ENCODE measurements around the gene TTLL1.

DNA sequence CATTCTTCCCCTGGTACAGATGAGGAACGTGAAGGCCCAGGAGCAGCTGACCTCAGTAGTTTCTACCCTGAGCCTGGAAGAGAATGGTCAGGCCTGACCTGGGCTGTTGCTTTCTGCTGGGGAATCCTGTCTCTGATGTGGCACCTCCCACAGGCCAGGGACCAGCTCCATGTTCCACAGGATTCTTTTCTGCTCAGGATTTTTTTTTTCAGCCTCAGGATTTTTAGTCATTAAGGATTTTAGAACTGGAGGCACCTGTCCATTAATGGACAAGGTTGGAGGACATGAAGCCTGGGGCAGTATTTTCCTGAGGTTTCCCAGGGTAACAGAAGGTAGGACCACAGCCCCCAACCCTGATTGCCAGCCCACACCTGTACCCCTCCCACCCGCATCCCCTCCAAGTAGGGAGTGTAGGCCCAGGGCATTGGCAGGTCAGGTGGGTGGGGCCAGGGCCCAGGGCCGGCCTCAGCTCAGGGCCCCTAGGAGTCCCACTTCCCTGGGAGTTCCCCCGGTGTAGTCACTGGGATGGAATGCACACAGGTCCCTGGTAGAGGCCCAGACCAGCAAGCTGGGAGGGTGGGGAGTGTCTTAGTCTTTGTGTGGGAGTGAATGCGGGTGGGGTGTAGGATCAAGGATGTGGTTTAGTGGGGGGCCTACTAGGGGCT, 37.4 kb upstream of the TTLL1 start:
- TF ChIP-seq EZH2 (IDR thresholded peaks at IDR 0.05) (no peak), EZH2phosphoT487 (IDR thresholded peaks at IDR 0.05) (no peak)
- TF ChIP-seq, protein P1, sequence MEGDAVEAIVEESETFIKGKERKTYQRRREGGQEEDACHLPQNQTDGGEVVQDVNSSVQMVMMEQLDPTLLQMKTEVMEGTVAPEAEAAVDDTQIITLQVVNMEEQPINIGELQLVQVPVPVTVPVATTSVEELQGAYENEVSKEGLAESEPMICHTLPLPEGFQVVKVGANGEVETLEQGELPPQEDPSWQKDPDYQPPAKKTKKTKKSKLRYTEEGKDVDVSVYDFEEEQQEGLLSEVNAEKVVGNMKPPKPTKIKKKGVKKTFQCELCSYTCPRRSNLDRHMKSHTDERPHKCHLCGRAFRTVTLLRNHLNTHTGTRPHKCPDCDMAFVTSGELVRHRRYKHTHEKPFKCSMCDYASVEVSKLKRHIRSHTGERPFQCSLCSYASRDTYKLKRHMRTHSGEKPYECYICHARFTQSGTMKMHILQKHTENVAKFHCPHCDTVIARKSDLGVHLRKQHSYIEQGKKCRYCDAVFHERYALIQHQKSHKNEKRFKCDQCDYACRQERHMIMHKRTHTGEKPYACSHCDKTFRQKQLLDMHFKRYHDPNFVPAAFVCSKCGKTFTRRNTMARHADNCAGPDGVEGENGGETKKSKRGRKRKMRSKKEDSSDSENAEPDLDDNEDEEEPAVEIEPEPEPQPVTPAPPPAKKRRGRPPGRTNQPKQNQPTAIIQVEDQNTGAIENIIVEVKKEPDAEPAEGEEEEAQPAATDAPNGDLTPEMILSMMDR (IDR thresholded peaks at IDR 0.05), result no peak

Measured in neural progenitor cell (in vitro differentiated cells).